B cell (primary cell): ENCODE data around the gene HNRNPD. TPM values are rescaled to one million over a fixed set of nuclear protein-coding genes. Genes with fewer than 3 reads are reported as not detected.

ENCODE experiments used
- ATAC-seq: fragments of 200-7000 bp; cut with Tn5 transposase; one replicate; pipeline ENCODE4 v1.10.0; 2021; ENCODE audit warnings: low read depth, mild to moderate bottlenecking, moderate number of reproducible peaks, moderate library complexity
- CTCF ChIA-PET: fragments of 350-600 bp; sonication (Branson Sonifier 250); formaldehyde crosslinking; loops from one replicate; lab custom pipeline; 2021; ENCODE audit warnings: antibody characterized with exemption, inconsistent platforms; lab: Charles Lee
- POLR2A ChIA-PET: fragments of 350-600 bp; sonication (Branson Sonifier 250); formaldehyde crosslinking; loops from one replicate; lab custom pipeline; 2021; ENCODE audit warnings: antibody characterized with exemption; lab: Charles Lee
- DNase-seq: peaks from one replicate; pipeline ENCODE4 v3.0.0; 2013
- H2AFZ ChIP-seq: 2 replicates; pipeline ENCODE4 v1.6.1; 2012; ENCODE audit warnings: mild to moderate bottlenecking, low read depth, low read length; ENCODE audit not compliant: insufficient read depth, poor library complexity, severe bottlenecking
- H3K27ac ChIP-seq, 2 donors: 1 replicate in 1 of 2; 2 replicates in 1 of 2; pipeline ENCODE4 v1.5.1; 2012 to 2013; ENCODE audit warnings: low read length in 2 of 2, mild to moderate bottlenecking in 2 of 2, moderate library complexity in 1 of 2
- H3K27me3 ChIP-seq, 4 experiments: fragments of 200-600 bp in 1 of 4; sonication (generic) in 1 of 4; replicated peaks in 1 of 4; 1 replicate in 2 of 4; 2 replicates in 2 of 4; pipeline versions ENCODE4 v1.6.1 to v1.7.0; 2013 to 2016; ENCODE audit warnings: low read length in 3 of 4, mild to moderate bottlenecking in 2 of 4, mixed read lengths in 1 of 4, moderate library complexity in 1 of 4; ENCODE audit not compliant: insufficient read depth in 4 of 4, control insufficient read depth in 3 of 4; ENCODE audit errors: control extremely low read depth in 1 of 4
- H3K36me3 ChIP-seq, 2 experiments: replicated peaks in 1 of 2; 1 replicate in 1 of 2; 2 replicates in 1 of 2; pipeline versions ENCODE4 v1.6.1 to v1.7.1; 2013; ENCODE audit warnings: low read length in 1 of 2; ENCODE audit not compliant: insufficient read depth in 2 of 2, control insufficient read depth in 1 of 2; ENCODE audit errors: control extremely low read depth in 1 of 2, extremely low read depth in 1 of 2
- H3K4me1 ChIP-seq, 2 donors: fragments of 200-600 bp in 1 of 2; sonication (generic) in 1 of 2; 1 replicate in 1 of 2; 2 replicates in 1 of 2; pipeline versions ENCODE4 v1.5.1 to v1.6.1; 2013 to 2017; ENCODE audit warnings: low read length in 2 of 2; ENCODE audit not compliant: control insufficient read depth in 2 of 2, insufficient read depth in 2 of 2
- H3K4me2 ChIP-seq: replicated peaks from 2 replicates; pipeline ENCODE3; 2012; ENCODE audit warnings: mild to moderate bottlenecking, low read depth, low read length; ENCODE audit not compliant: poor library complexity, severe bottlenecking
- H3K4me3 ChIP-seq, 5 experiments: fragments of 200-600 bp in 1 of 5; sonication (generic) in 1 of 5; 1 replicate in 3 of 5; 2 replicates in 2 of 5; pipeline versions ENCODE4 v1.5.1 to v1.7.0; 2011 to 2016; ENCODE audit warnings: low read length in 4 of 5, mild to moderate bottlenecking in 4 of 5, low read depth in 2 of 5, control low read depth in 1 of 5, moderate library complexity in 1 of 5; ENCODE audit not compliant: insufficient read depth in 1 of 5; ENCODE audit errors: control extremely low read depth in 1 of 5, extremely low read depth in 1 of 5
- H3K79me2 ChIP-seq: fragments of 200-600 bp; sonication (generic); one replicate; pipeline ENCODE4 v1.6.0; 2016; ENCODE audit warnings: low read length; ENCODE audit not compliant: control insufficient read depth, insufficient read depth
- H3K9ac ChIP-seq: fragments of 200-600 bp; sonication (generic); 2 replicates; pipeline ENCODE4 v1.6.1; 2017; ENCODE audit warnings: mild to moderate bottlenecking, low read length, moderate library complexity
- H3K9me3 ChIP-seq, 3 donors: one replicate each; pipeline versions ENCODE4 v1.6.1 to v1.7.1; 2013; ENCODE audit warnings: low read length in 2 of 3; ENCODE audit not compliant: control insufficient read depth in 2 of 3, insufficient read depth in 1 of 3; ENCODE audit errors: control extremely low read depth in 1 of 3
- H4K20me1 ChIP-seq: 2 replicates; pipeline ENCODE4 v1.6.0; 2012; ENCODE audit warnings: mild to moderate bottlenecking, low read length; ENCODE audit not compliant: insufficient read depth, control insufficient read depth, poor library complexity, severe bottlenecking
- H3K27ac Mint-ChIP-seq: one replicate; pipeline ENCODE4 v1.8.0; 2021; ENCODE audit warnings: mixed read lengths
- H3K27me3 Mint-ChIP-seq: one replicate; pipeline ENCODE4 v1.8.0; 2021; ENCODE audit warnings: mixed read lengths
- H3K4me1 Mint-ChIP-seq: one replicate; pipeline ENCODE4 v1.8.0; 2021; ENCODE audit warnings: mixed read lengths
- H3K4me3 Mint-ChIP-seq: one replicate; pipeline ENCODE4 v1.8.0; 2021; ENCODE audit warnings: mixed read lengths
- H3K9me3 Mint-ChIP-seq: one replicate; pipeline ENCODE4 v1.8.0; 2022; ENCODE audit warnings: mixed read lengths; ENCODE audit not compliant: insufficient read depth
- EZH2 ChIP-seq: IDR thresholded peaks from 2 replicates; pipeline ENCODE4 v1.6.1; 2012; ENCODE audit warnings: borderline replicate concordance, low read depth, mild to moderate bottlenecking, moderate library complexity, low read length; ENCODE audit not compliant: insufficient read depth, poor library complexity, severe bottlenecking
- WGBS: methylation state at CpG from one replicate; pipeline ENCODE4 v1.1.5; 2013; ENCODE audit warnings: missing lambda C conversion rate; ENCODE audit not compliant: insufficient coverage; 5-methylcytosine and 5-hydroxymethylcytosine counted together
- intact Hi-C: fragments of 100-400 bp; cut with micrococcal nuclease; formaldehyde crosslinking; loops from one replicate; pipeline ENCODE4 v1.10.0; 2022
- polyA plus RNA-seq: library from polyadenylated mRNA; depleted of rRNA; stranded (reverse); fragments of >200 nt; gene quantifications from 2 replicates; pipeline ENCODE4 v1.2.3, GENCODE V29; 2012
- total RNA-seq, 2 donors: library from RNA; stranded (reverse); fragments of 120-200 nt in 1 of 2; gene quantifications; 1 replicate in 1 of 2; 2 replicates in 1 of 2; pipeline versions ENCODE4 v1.2.3 to v1.2.4, GENCODE V29; 2013 to 2022
- TF ChIP-seq, protein P1 (sequence below): fragments of 200-600 bp; IDR thresholded peaks from one replicate; pipeline ENCODE4 v1.8.0; 2022; ENCODE audit warnings: antibody characterized with exemption, mild to moderate bottlenecking

The HNRNPD gene
- total and polyA plus RNA-seq, 2 donors (not counting 1 experiment from before 2014, with no cell fraction given): 120 to 280 TPM

- no peaks in the 10 kb centered on the region for H3K9me3 ChIP-seq
- WGBS: no CpG with 5 or more reads among the region's 8 CpGs
- H3K27ac Mint-ChIP-seq: peak overlapping the region; percentile 98
- DNase-seq: no peak
- H3K4me1 ChIP-seq: peaks cover 56 to 63% of the 10 kb centered on the region in 2 donors
- no peaks in the 10 kb centered on the region for H3K9me3 Mint-ChIP-seq
- peaks cover 71% of the 10 kb centered on the region for H3K4me1 Mint-ChIP-seq
- H3K4me3 Mint-ChIP-seq: peak overlapping the region; percentile 93
- TF ChIP-seq, protein P1, sequence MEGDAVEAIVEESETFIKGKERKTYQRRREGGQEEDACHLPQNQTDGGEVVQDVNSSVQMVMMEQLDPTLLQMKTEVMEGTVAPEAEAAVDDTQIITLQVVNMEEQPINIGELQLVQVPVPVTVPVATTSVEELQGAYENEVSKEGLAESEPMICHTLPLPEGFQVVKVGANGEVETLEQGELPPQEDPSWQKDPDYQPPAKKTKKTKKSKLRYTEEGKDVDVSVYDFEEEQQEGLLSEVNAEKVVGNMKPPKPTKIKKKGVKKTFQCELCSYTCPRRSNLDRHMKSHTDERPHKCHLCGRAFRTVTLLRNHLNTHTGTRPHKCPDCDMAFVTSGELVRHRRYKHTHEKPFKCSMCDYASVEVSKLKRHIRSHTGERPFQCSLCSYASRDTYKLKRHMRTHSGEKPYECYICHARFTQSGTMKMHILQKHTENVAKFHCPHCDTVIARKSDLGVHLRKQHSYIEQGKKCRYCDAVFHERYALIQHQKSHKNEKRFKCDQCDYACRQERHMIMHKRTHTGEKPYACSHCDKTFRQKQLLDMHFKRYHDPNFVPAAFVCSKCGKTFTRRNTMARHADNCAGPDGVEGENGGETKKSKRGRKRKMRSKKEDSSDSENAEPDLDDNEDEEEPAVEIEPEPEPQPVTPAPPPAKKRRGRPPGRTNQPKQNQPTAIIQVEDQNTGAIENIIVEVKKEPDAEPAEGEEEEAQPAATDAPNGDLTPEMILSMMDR: no peak
- TF ChIP-seq EZH2: no peak
- H3K4me2 ChIP-seq: peak overlapping the region; percentile 77
- H3K9ac ChIP-seq: peak overlapping the region; percentile 94
- H4K20me1 ChIP-seq: peaks cover 57% of the 10 kb centered on the region
- no peaks in the 10 kb centered on the region for H3K27me3 ChIP-seq
- H2AFZ ChIP-seq: no peak overlapping the region
- H3K79me2 ChIP-seq: peaks cover 95% of the 10 kb centered on the region
- peak overlapping the region in 1 of 2 donors; percentile 98 for H3K27ac ChIP-seq
- peak overlapping the region; percentile 89 to 98 (median 95) for H3K4me3 ChIP-seq
- ChIA-PET CTCF (interaction anchor here (0.9 to 3.6 kb wide), 6 partner anchors 11 to 103 kb away, joined by 3 to 31 read pairs (median 8); no protein-coding TSS in a partner anchor), POLR2A (interaction anchor here (0.6 to 2.0 kb wide), 2 partner anchors 49 to 58 kb away, joined by 6 to 8 read pairs; partner anchors contain the start of gene HNRNPDL)
- no peak for ATAC-seq
- intact Hi-C loops: loop anchor here (5.0 to 10.0 kb wide), 3 partner anchors 899 to 1113 kb away; partner anchors contain the start of genes ABRAXAS1 and RASGEF1B
- peaks cover 8 to 40% of the 10 kb centered on the region in 2 experiments for H3K36me3 ChIP-seq
- H3K27me3 Mint-ChIP-seq: no peaks in the 10 kb centered on the region
These were observed 2.3 kb downstream of the HNRNPD start for GRCh38 chr4:82371497-82371896.

- peak overlapping the region; percentile 50 for H3K27ac Mint-ChIP-seq
- no peaks in the 10 kb centered on the region for H3K27me3 Mint-ChIP-seq
- H3K9me3 Mint-ChIP-seq: no peaks in the 10 kb centered on the region
- H3K4me1 Mint-ChIP-seq: peaks cover 84% of the 10 kb centered on the region
- ATAC-seq (no peak), DNase-seq (no peak)
- Histone ChIP-seq H3K4me2 (peak overlapping the region; percentile 23), H3K4me1 (peaks cover 68 to 81% of the 10 kb centered on the region in 2 donors), H2AFZ (no peak overlapping the region), H3K79me2 (peaks cover 99% of the 10 kb centered on the region), H3K27ac (peak overlapping the region in 1 of 2 donors; percentile 63), H3K9ac (no peak overlapping the region), H4K20me1 (peaks cover 82% of the 10 kb centered on the region), H3K27me3 (no peaks in the 10 kb centered on the region), H3K9me3 (no peaks in the 10 kb centered on the region), H3K4me3 (no peak overlapping the region), H3K36me3 (peaks cover 8 to 48% of the 10 kb centered on the region in 2 experiments)
- ChIA-PET POLR2A (no interaction called here), CTCF (interaction anchor here (0.7 to 1.3 kb wide), 3 partner anchors 62 to 525 kb away, joined by 3 to 6 read pairs (median 3); no protein-coding TSS in a partner anchor)
- H3K4me3 Mint-ChIP-seq: peak overlapping the region; percentile 26
- intact Hi-C loops: no loop called here
- 73% methylated on average over 3 of the region's 5 CpGs for WGBS
- TF ChIP-seq, protein P1: no peak
- no peak for TF ChIP-seq EZH2
These were observed 6.2 kb downstream of the HNRNPD start for GRCh38 chr4:82367438-82368097.
